CD8-positive, alpha-beta memory T cell (primary cell): Measurements from ENCODE around the gene IBSP. TPM values are rescaled to one million over a fixed set of nuclear protein-coding genes. Genes with fewer than 3 reads are reported as not detected.

Experiments used
- CTCF ChIA-PET: fragments of 350-600 bp; sonication (Branson Sonifier 250); formaldehyde crosslinking; loops from one replicate; lab custom pipeline; 2021; ENCODE audit warnings: antibody characterized with exemption; lab: Charles Lee
- POLR2A ChIA-PET: fragments of 350-600 bp; sonication (Branson Sonifier 250); formaldehyde crosslinking; loops from one replicate; lab custom pipeline; 2021; ENCODE audit warnings: antibody characterized with exemption; lab: Charles Lee
- DNase-seq, 5 donors: peaks; one replicate each; pipeline versions ENCODE4 v3.0.0 to v3.0.0-alpha.2; 2020 to 2022; ENCODE audit warnings: mixed read lengths in 1 of 5
- H3K27ac ChIP-seq: one replicate; pipeline ENCODE4 v1.7.0; 2013; ENCODE audit warnings: low read depth, mild to moderate bottlenecking, low read length, moderate library complexity
- H3K27me3 ChIP-seq: 2 replicates; pipeline ENCODE4 v1.7.0; 2013; ENCODE audit warnings: low read length, mild to moderate bottlenecking; ENCODE audit not compliant: insufficient read depth, poor library complexity, severe bottlenecking
- H3K36me3 ChIP-seq: 2 replicates; pipeline ENCODE4 v1.7.0; 2013; ENCODE audit warnings: mild to moderate bottlenecking, low read length, moderate library complexity; ENCODE audit not compliant: insufficient read depth
- H3K4me1 ChIP-seq: 2 replicates; pipeline ENCODE4 v1.7.0; 2013; ENCODE audit warnings: mild to moderate bottlenecking, low read length, moderate library complexity; ENCODE audit not compliant: insufficient read depth
- H3K4me3 ChIP-seq: 2 replicates; pipeline ENCODE4 v1.7.0; 2013; ENCODE audit warnings: mild to moderate bottlenecking, low read length
- H3K9me3 ChIP-seq: 2 replicates; pipeline ENCODE4 v1.7.0; 2013; ENCODE audit warnings: mild to moderate bottlenecking, low read length
- H3K27ac Mint-ChIP-seq, 8 donors: one replicate each; pipeline ENCODE4 v1.8.0; 2020 to 2021; ENCODE audit warnings: mixed read lengths in 8 of 8, mild to moderate bottlenecking in 6 of 8, inconsistent platforms in 3 of 8, moderate library complexity in 3 of 8
- H3K27me3 Mint-ChIP-seq, 2 donors: one replicate each; pipeline ENCODE4 v1.8.0; 2020 to 2021; ENCODE audit warnings: mixed read lengths in 2 of 2, mild to moderate bottlenecking in 1 of 2, moderate library complexity in 1 of 2
- H3K36me3 Mint-ChIP-seq, 3 donors: one replicate each; pipeline ENCODE4 v1.8.0; 2020 to 2021; ENCODE audit warnings: mixed read lengths in 3 of 3, inconsistent platforms in 1 of 3, mild to moderate bottlenecking in 1 of 3
- H3K4me1 Mint-ChIP-seq, 3 donors: one replicate each; pipeline ENCODE4 v1.8.0; 2020 to 2021; ENCODE audit warnings: mixed read lengths in 3 of 3, inconsistent platforms in 1 of 3, mild to moderate bottlenecking in 1 of 3
- H3K4me3 Mint-ChIP-seq, 7 donors: one replicate each; pipeline ENCODE4 v1.8.0; 2020 to 2021; ENCODE audit warnings: mixed read lengths in 7 of 7, mild to moderate bottlenecking in 6 of 7, moderate library complexity in 4 of 7, inconsistent platforms in 2 of 7
- H3K9me3 Mint-ChIP-seq, 5 donors: one replicate each; pipeline ENCODE4 v1.8.0; 2020 to 2022; ENCODE audit warnings: mixed read lengths in 5 of 5, mild to moderate bottlenecking in 3 of 5, moderate library complexity in 2 of 5, inconsistent platforms in 1 of 5
- polyA plus RNA-seq: library from polyadenylated mRNA; unstranded; fragments of 300-500 nt; fragmentation: Illumina TruSeq; gene quantifications from one replicate; pipeline ENCODE4 v1.2.3, GENCODE V29; 2021
- total RNA-seq, 2 experiments: library from RNA; stranded (reverse); gene quantifications; one replicate each; pipeline ENCODE4 v1.2.3, GENCODE V29; 2021

IBSP gene, protein sequence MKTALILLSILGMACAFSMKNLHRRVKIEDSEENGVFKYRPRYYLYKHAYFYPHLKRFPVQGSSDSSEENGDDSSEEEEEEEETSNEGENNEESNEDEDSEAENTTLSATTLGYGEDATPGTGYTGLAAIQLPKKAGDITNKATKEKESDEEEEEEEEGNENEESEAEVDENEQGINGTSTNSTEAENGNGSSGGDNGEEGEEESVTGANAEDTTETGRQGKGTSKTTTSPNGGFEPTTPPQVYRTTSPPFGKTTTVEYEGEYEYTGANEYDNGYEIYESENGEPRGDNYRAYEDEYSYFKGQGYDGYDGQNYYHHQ
- total RNA-seq (not detected), polyA plus RNA-seq (not detected)

DNA sequence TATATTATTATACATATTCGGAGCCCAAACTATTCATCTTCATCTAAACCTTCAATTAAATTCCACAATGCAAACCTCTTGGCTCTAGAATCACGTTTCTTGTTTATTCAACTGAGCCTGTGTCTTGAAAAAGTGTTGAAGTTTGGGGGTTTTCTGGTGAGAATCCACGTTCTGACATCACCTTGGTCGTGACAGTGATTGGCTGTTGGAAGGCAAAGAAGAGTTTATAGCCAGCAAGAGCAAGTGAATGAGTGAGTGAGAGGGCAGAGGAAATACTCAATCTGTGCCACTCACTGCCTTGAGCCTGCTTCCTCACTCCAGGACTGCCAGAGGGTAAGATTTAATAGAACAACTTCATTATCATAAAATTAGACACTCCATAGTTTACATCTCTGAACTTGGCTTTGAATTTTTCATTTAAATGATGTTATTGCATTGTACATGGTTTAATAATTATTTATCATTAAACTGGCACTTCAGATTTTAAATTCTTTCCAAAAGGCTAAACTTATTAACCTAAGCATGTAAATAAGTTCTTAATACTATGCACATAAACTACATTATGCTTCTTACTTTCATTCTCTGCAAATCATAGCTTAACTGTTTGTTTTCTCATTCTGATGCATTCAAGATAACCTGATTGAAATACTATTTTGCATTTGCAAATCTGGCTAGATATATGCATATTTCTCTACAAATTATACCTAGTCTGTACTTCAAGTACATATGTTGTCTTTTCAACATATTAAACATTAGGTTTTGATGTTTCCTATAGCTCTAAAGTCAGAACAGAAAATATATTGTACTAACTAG is at the start of gene IBSP:
IBSP (plus strand) TSS at position 254 of the 813 bp plus-strand sequence. CDS start 2,808 bp downstream, outside the sequence.
- Histone ChIP-seq H3K4me1 (no peaks in the 10 kb centered on the region), H3K27me3 (no peaks in the 10 kb centered on the region), H3K36me3 (no peaks in the 10 kb centered on the region), H3K27ac (no peak within 1 kb of the TSS), H3K9me3 (no peaks in the 10 kb centered on the region), H3K4me3 (no peak within 1 kb of the TSS)
- no peak within 1 kb of the TSS for H3K4me3 Mint-ChIP-seq
- H3K27ac Mint-ChIP-seq = no peak within 1 kb of the TSS
- POLR2A ChIA-PET = no interaction called here
- DNase-seq = no peak
- no peaks in the 10 kb centered on the region for H3K4me1 Mint-ChIP-seq
- H3K36me3 Mint-ChIP-seq = no peaks in the 10 kb centered on the region
- H3K27me3 Mint-ChIP-seq = no peaks in the 10 kb centered on the region
- H3K9me3 Mint-ChIP-seq = no peaks in the 10 kb centered on the region
- CTCF ChIA-PET = no interaction called here

GRCh38 chr4:87749883-87750282 is 49.5 kb upstream of the IBSP start:
- Mint-ChIP-seq H3K4me3 (no peak overlapping the region), H3K9me3 (peaks cover under 1 to 7% (median 5%) of the 10 kb centered on the region in 5 donors), H3K36me3 (no peaks in the 10 kb centered on the region), H3K27ac (no peak overlapping the region), H3K27me3 (peaks cover 0 to 3% of the 10 kb centered on the region in 2 donors), H3K4me1 (no peaks in the 10 kb centered on the region)
- Histone ChIP-seq H3K27ac (no peak overlapping the region), H3K27me3 (no peaks in the 10 kb centered on the region), H3K36me3 (no peaks in the 10 kb centered on the region), H3K9me3 (no peaks in the 10 kb centered on the region), H3K4me3 (no peak overlapping the region), H3K4me1 (no peaks in the 10 kb centered on the region)
- CTCF ChIA-PET = no interaction called here
- no peak for DNase-seq
- POLR2A ChIA-PET = no interaction called here

DNA sequence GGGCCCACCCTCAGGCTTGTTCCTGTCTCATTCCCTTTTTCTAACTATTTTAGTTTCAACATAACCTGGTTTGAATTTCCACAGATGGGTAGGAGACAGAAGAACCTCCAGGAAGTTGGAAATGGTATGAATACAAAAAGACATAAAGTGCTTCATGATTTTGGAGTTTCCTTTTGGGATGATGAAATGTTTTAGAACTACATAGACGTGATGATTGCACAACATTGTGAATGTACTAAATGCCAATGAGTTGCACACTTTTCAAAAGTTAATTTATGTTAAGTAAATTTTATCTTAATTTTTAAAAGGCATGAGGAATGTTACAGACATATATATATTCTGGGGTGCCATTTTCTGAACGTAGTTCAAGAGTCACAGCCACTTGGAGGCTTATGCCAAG is 41.1 kb upstream of the IBSP start:
- Mint-ChIP-seq H3K9me3 (peaks cover 0 to 7% (median 2%) of the 10 kb centered on the region in 5 donors), H3K27ac (no peak overlapping the region), H3K4me3 (no peak overlapping the region), H3K4me1 (no peaks in the 10 kb centered on the region), H3K27me3 (peaks cover 0 to 3% of the 10 kb centered on the region in 2 donors), H3K36me3 (no peaks in the 10 kb centered on the region)
- DNase-seq = no peak
- no peak overlapping the region for H3K4me3 ChIP-seq
- CTCF ChIA-PET = no interaction called here
- POLR2A ChIA-PET = no interaction called here
- no peaks in the 10 kb centered on the region for H3K36me3 ChIP-seq
- H3K4me1 ChIP-seq = no peaks in the 10 kb centered on the region
- H3K9me3 ChIP-seq = no peaks in the 10 kb centered on the region
- no peaks in the 10 kb centered on the region for H3K27me3 ChIP-seq
- H3K27ac ChIP-seq = no peak overlapping the region

- Mint-ChIP-seq H3K27ac (no peak overlapping the region), H3K9me3 (peaks cover 0 to 4% (median 0%) of the 10 kb centered on the region in 5 donors), H3K4me3 (no peak overlapping the region), H3K36me3 (no peaks in the 10 kb centered on the region), H3K27me3 (peaks cover 0 to 1% of the 10 kb centered on the region in 2 donors), H3K4me1 (no peaks in the 10 kb centered on the region)
- CTCF ChIA-PET = no interaction called here
- Histone ChIP-seq H3K9me3 (no peaks in the 10 kb centered on the region), H3K27me3 (no peaks in the 10 kb centered on the region), H3K4me3 (no peak overlapping the region), H3K27ac (no peak overlapping the region), H3K4me1 (no peaks in the 10 kb centered on the region), H3K36me3 (no peaks in the 10 kb centered on the region)
- POLR2A ChIA-PET = no interaction called here
- DNase-seq = no peak
Observed at GRCh38 chr4:87762311-87762710, 37.0 kb upstream of the IBSP start.

GRCh38 chr4:87781569-87781968 is 17.8 kb upstream of the IBSP start:
- Mint-ChIP-seq H3K27me3 (peaks cover 3% of the 10 kb centered on the region in 2 donors), H3K27ac (no peak overlapping the region), H3K4me3 (no peak overlapping the region), H3K4me1 (no peaks in the 10 kb centered on the region), H3K36me3 (no peaks in the 10 kb centered on the region), H3K9me3 (peaks cover 0 to 4% (median 0%) of the 10 kb centered on the region in 5 donors)
- Histone ChIP-seq H3K9me3 (no peaks in the 10 kb centered on the region), H3K27ac (no peak overlapping the region), H3K27me3 (no peaks in the 10 kb centered on the region), H3K4me3 (no peak overlapping the region), H3K36me3 (no peaks in the 10 kb centered on the region), H3K4me1 (no peaks in the 10 kb centered on the region)
- DNase-seq = no peak
- CTCF ChIA-PET = no interaction called here
- POLR2A ChIA-PET = no interaction called here

DNA sequence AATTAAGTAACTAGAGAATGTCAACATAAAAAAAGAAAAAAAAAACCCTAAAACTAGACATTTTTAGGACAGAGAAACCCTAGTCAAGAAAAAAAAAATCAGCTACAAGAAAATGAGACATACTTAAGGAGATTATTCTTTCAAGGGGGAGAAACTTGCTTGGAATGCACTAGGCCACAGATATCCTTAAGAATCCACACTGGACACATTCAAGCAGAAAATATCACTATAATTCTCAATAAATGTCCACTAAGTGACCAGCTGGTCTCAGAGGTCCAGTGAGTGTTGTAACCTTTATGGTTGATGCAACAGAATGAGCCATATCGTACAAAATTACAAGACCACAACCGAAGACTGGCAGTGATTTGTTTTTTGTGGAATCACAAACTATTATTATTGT is 15.6 kb upstream of the IBSP start:
- CTCF ChIA-PET = no interaction called here
- no peaks in the 10 kb centered on the region for H3K36me3 Mint-ChIP-seq
- no peak for DNase-seq

GRCh38 chr4:87785731-87786509 is 13.4 kb upstream of the IBSP start:
- POLR2A ChIA-PET = no interaction called here
- Histone ChIP-seq H3K27me3 (no peaks in the 10 kb centered on the region), H3K4me1 (no peaks in the 10 kb centered on the region), H3K9me3 (no peaks in the 10 kb centered on the region), H3K27ac (no peak overlapping the region), H3K4me3 (no peak overlapping the region), H3K36me3 (no peaks in the 10 kb centered on the region)
- H3K9me3 Mint-ChIP-seq = peaks cover 0 to 4% (median 0%) of the 10 kb centered on the region in 5 donors
- no peaks in the 10 kb centered on the region for H3K36me3 Mint-ChIP-seq
- H3K27me3 Mint-ChIP-seq = peaks cover 3% of the 10 kb centered on the region in 2 donors
- H3K4me3 Mint-ChIP-seq = no peak overlapping the region
- no peak overlapping the region for H3K27ac Mint-ChIP-seq
- CTCF ChIA-PET = no interaction called here
- no peak for DNase-seq
- no peaks in the 10 kb centered on the region for H3K4me1 Mint-ChIP-seq

More for the DNA sequence above, 15.6 kb upstream of the IBSP start:
- Histone ChIP-seq H3K4me1 (no peaks in the 10 kb centered on the region), H3K4me3 (no peak overlapping the region), H3K27me3 (no peaks in the 10 kb centered on the region), H3K27ac (no peak overlapping the region), H3K36me3 (no peaks in the 10 kb centered on the region), H3K9me3 (no peaks in the 10 kb centered on the region)
- no peak overlapping the region for H3K27ac Mint-ChIP-seq
- peaks cover 0 to 4% (median 0%) of the 10 kb centered on the region in 5 donors for H3K9me3 Mint-ChIP-seq
- H3K4me1 Mint-ChIP-seq = no peaks in the 10 kb centered on the region
- peaks cover 3% of the 10 kb centered on the region in 2 donors for H3K27me3 Mint-ChIP-seq
- no peak overlapping the region for H3K4me3 Mint-ChIP-seq
- POLR2A ChIA-PET = no interaction called here

DNA sequence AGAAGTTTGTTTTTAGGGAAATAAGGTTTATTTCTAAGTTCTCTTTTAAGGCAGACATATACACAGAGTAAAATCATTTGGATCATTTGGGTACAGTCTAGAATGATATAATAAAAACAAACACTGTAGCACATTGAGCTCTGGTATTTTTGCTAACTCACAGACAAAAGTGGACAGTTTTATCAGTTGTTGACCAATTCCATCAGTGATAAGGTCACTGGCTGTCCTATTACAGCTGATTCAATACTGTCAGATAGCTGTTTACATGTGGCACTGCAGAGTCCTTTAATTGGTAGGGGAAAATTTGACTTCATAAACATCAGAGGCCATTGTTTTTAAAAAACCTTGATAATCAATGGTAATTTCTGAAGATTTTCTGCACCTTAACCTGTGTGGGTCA is 3.5 kb downstream of the IBSP start:
- Mint-ChIP-seq H3K36me3 (no peaks in the 10 kb centered on the region), H3K4me3 (no peak overlapping the region), H3K9me3 (no peaks in the 10 kb centered on the region), H3K4me1 (no peaks in the 10 kb centered on the region), H3K27ac (no peak overlapping the region), H3K27me3 (no peaks in the 10 kb centered on the region)
- no peaks in the 10 kb centered on the region for H3K36me3 ChIP-seq
- POLR2A ChIA-PET = no interaction called here
- H3K4me3 ChIP-seq = no peak overlapping the region
- no peak overlapping the region for H3K27ac ChIP-seq
- CTCF ChIA-PET = no interaction called here
- DNase-seq = no peak
- H3K9me3 ChIP-seq = no peaks in the 10 kb centered on the region
- no peaks in the 10 kb centered on the region for H3K27me3 ChIP-seq
- H3K4me1 ChIP-seq = no peaks in the 10 kb centered on the region
